ENCODE results near the gene LDLRAD2. TPM values are rescaled to one million over a fixed set of nuclear protein-coding genes. Genes with fewer than 3 reads are reported as not detected.
"Not testable (repeated sequence)": the region's sequence is repeated elsewhere in the genome, so short reads cannot be mapped to it uniquely, and the experiment has no call there.

The LDLRAD2 gene
- total RNA-seq, 1 donor from 2014 or later: not detected

DNA sequence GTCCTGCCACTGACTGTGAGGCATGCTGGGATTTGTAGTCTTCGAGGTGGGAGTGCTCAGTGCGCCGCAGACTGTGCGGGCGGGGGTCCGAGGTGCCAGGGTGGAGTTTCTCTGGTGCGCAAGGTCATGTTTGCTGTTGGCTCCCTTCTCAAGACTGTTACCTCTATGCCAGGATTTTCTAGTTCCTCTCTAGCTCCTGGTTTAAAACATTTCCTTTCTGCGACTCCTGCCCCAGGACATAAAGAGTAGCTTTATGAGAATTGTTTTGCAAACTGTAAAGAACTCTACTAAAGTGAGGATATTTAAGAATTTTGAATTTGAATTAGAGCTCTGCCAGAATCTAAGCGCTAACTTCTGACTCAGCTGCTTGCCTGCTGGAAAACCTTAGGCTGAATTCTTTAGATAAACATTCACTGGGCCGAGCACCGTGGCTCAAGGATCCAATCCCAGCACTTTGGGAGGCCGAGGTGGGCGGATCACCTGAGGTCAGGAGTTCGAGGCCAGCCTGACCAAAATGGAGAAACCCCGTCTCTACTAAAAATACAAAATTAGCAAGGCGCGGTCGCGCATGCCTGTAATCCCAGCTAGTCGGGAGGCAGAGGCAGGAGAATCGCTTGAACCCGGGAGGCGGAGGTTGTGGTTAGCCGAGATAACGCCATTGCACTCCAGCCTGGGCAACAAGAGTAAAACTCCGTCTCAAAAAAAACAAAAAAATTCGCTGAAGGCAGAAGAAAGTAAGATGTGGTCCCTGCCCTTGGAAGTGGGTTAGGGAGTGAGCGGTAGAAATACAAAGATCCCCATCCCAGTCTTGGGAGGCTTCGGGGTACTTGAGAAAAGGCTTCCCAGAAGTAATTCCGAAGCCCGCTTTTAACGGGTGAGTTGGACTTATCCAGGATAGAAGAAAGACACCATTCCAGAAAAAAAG lies 28.1 kb upstream of the LDLRAD2 start:
- no peak for DNase-seq (ENCODE audit: low read depth, low spot score)

DNA sequence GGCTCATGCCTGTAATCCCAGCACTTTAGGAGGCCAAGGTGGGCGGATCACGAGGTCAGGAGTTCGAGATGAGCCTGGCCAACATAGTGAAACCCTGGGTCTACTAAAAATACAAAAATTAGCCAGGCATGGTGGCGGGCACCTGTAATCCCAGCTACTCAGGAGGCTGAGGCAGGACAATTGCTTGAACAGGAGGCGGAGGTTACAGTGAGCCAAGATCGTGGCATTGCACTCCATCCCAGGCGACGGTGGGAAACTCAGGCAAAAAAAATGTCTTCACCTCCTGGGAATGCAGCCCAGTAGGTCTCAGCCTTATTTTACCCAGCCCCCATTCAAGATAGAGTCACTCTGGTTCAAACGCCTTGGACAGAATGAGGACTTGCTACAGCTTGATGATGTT lies 26.3 kb upstream of the LDLRAD2 start:
- DNase-seq (ENCODE audit: low read depth, low spot score): not testable (repeated sequence)

DNA sequence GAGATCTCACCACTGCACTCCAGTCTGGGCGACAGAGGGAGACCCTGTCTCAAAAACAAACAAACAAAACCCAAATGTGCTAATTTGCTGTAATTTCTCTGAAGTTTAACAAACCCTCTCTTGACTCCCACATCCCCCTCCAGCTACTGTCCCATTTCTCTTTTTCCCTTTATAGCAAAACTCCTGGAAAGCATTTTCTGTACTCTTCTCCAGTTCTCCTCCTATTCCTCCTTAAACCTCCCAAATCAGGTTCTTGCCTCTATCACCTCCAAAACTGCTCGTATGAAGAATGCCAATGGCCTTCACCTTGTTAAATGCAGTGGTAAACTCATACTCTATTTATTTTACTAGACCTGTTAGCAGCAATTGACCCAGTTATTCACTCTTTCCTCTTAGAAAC lies 25.4 kb upstream of the LDLRAD2 start:
- no peak for DNase-seq (ENCODE audit: low read depth, low spot score)

GRCh38 chr1:21793104-21793503 lies 19.0 kb upstream of the LDLRAD2 start:
- DNase-seq (ENCODE audit: low read depth, low spot score): no peak

DNA sequence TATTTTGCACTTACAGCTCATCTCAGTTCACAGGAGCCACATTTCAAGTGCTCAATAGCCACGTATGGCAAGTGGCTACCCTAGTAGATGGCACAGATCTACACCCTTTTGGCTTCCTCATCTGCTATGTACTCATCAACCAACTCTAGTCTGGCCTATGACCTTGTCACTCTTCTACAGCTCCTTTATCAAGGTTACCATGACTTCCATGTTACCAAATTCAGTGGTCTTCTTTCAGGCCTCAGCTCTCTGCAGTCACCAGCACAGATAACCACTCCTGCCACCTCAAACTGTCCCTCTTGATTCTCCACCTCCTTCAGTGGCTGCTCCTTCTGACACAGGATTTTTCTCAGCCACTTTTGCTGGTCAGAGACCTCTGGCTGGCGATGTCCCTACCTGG lies 17.4 kb upstream of the LDLRAD2 start:
- no peak for DNase-seq (ENCODE audit: low read depth, low spot score)

DNA sequence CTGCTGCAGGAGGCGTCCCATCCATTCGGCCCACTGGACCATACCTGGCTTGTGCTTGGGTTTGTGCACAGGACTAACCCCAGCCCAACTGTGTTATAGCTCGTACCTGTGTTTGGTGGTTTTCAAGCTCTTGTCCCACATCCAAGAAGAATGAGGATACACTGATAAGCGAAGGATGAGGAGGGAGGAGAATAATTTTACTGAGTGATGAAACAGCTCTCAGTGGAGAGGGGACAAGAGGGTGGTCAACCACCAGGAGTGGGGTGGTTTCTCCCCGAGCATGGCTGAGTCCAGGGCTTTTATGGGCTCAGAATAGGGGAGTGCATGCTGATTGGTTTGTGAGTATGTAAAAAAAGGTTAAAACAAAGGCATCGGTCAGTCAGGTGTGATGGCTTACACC lies 17.0 kb upstream of the LDLRAD2 start:
- DNase-seq (ENCODE audit: low read depth, low spot score): no peak

DNA sequence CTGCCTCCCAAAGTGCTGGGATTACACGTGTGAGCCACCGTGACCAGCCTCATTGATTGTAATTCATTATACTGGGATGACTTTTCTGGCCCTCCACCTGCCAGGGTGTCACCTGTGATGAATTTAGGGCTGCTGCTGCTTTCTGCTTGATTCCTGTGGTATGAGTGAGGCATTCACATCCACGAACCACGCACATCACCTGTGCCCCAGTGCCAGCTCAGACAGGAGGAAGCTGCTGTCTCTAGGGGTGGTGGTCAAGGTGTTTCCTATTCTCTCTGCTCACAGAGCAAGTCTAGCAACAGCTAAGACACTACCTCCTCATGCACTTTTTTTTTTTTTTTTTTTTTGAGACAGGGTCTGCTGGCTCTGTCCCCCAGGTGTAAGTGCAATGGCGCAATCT lies 12.3 kb upstream of the LDLRAD2 start:
- DNase-seq (ENCODE audit: low read depth, low spot score): no peak

GRCh38 chr1:21801100-21801499 lies 11.0 kb upstream of the LDLRAD2 start:
- no peak for DNase-seq (ENCODE audit: low read depth, low spot score)

DNA sequence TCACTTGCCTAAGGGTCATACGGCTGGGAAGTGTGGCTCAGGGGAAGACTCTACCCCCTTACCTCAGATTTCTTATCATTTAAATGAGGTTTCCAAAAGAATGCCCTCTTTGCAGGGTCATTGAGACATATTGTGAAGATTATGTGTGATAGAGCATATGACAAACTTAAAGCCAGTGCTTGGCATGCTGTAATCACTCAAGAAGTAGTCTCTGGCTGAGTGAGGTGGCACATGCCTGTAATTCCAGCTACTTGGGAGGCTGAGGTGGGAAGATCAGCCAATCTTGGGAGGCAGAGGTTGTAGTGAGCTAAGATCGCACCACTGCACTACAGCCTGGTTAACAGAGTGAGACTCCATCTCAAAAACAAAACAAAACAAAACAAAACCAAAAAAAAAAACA lies 7.5 kb upstream of the LDLRAD2 start:
- no peak for DNase-seq (ENCODE audit: low read depth, low spot score)

GRCh38 chr1:21813542-21813941 lies 1.5 kb downstream of the LDLRAD2 start:
- no peak for DNase-seq (ENCODE audit: low read depth, low spot score)

DNA sequence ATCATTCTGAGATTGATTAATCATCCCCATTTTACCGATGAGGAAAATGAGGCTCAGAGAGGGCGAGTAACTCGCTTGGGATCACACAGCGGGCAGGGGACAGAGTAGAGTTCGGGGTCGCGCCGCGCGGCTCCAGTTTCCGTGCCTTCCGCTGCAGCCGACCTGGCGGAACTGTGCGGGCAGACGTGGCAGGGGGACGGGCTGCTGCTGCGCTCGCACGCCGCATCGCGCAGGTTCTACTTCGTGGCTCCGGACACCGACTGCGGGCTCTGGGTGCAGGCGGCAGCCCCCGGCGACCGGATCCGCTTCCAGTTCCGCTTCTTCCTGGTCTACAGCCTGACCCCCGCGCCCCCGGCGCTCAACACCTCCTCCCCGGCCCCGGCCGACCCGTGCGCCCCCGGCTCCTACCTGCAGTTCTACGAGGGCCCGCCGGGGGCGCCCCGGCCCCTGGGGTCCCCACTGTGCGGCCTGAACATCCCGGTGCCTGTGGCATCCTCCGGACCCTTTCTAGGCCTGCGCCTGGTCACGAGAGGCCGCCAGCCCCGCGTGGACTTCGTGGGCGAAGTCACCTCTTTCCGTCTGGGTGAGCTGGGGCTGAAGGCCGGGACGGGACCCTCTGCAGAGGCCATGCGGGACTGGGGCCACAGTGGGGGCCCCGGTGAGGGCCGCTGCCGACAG lies 2.3 kb downstream of the LDLRAD2 start:
- no peak for DNase-seq (ENCODE audit: low read depth, low spot score)

DNA sequence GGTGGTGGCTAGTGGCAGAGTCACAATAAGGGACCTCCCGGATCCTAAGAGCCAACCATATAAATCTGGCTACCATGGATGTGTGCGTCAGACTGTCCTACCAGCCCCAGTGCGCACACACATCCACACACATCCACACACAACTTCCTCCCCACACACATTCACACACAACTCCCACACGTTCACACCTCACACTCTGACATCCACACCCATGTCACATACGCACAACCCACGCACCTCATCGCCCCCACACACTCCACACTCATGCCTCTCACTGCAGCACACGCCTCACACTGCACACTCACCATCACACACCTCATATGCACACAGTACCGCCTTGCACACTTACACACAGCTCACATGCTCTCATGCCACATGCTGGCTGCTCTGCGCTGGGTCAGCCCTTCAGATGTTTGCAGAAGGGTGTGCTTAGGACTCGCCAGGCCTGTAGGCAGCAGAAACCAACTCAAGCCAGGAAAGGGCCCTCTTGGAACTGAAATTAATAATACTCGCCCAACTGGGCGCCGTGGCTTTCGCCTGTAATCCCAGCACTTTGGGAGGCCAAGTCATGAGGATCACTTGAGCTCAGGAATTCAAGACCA lies 3.0 kb downstream of the LDLRAD2 start:
- DNase-seq (ENCODE audit: low read depth, low spot score): no peak

DNA sequence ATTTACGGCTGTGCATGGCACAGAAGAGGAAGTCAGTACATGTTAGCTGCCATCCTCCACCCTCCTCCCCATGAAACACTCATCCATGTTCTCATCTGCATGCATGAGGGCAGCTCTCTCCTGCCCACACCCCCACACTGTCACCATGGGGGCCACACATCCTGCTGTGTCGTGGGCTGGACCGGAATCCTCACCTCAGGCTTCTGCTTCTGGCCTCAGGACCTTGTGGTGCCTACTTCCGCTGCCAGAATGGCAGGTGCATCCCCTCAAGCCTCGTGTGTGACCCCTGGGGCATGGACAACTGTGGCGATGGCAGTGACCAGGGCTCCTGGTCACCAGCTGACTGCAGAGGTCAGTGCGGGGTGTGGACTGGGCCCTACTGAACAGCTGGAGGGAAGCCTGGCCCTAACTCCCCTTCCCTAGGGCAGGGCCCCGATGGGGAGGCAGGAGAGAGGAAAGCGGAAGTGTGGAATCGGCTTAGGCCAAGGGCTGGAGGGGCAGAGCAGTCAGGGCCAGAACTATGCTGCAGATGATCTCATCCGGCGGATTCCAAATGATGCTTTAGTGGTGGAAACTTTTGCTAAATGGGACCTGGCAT lies 3.8 kb downstream of the LDLRAD2 start:
- no peak for DNase-seq (ENCODE audit: low read depth, low spot score)

DNA sequence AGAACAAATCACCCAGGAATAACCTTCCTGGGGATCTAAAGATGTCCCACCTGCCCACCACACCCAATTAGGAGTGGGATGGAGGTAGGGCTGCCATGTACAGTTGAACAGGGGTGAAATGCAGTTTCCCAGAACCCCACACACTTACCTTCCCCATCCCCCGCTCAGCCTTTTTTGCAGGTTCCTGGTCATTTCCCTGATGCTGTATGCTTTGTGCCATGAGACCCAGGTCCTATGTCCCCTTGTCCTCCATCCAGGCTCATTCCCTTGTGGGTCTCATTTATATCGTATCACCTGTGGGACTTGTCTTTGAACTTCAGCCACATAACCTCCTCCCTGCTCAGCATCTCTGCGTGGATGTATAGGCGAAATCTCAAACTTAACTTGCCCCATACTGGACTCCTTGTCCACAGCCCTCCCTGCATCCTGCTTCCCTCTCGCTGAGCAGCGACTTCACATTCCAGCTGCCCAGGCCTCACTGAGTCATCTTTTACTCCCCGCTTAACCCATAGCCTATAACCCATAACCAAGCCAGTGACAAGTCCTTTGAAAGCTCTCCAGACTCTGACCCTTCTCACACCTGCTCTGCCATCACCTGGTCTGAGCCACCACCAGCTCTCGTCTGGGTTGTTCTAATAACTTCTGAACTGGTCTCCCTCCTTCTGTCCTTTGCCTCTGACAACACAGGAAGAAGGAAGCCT lies 4.7 kb downstream of the LDLRAD2 start:
- no peak for DNase-seq (ENCODE audit: low read depth, low spot score)

- DNase-seq (ENCODE audit: low read depth, low spot score): no peak
These were observed 6.6 kb downstream of the LDLRAD2 start for GRCh38 chr1:21818656-21819055.

GRCh38 chr1:21820597-21821232 lies 8.7 kb downstream of the LDLRAD2 start:
- DNase-seq (ENCODE audit: low read depth, low spot score): no peak

DNA sequence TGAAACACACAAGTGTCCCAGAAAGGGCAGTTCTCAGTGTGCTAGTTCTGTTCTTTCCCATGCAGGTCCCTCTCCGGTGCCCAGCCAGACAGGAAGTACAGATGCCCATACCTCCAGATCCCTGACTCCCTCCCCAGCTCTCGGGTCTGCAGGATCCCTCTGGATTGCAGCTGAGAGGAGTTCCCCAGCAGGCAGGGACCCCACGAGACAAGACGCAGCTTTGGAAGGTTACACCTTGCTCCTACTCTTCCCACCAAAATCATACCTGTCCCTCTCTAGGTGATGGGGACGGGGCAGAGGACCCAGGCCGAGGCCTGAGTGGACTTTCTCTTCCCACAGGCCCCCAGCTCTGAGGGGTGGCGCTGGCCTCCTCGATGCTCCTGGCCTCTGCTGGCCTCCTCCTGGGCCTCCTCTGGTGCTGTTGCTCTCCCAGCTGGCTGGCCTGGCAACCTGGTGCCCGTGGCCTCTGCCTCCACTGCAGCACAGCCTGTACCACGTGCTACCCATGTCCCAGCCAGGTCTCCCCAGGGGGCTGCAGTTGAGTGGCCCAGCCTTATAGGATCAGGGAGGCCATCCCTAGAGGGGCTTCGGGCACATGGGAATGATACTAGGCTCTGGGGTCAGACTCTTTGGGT lies 9.4 kb downstream of the LDLRAD2 start:
- DNase-seq (ENCODE audit: low read depth, low spot score): no peak

GRCh38 chr1:21822349-21822748 lies 10.3 kb downstream of the LDLRAD2 start:
- DNase-seq (ENCODE audit: low read depth, low spot score): no peak

DNA sequence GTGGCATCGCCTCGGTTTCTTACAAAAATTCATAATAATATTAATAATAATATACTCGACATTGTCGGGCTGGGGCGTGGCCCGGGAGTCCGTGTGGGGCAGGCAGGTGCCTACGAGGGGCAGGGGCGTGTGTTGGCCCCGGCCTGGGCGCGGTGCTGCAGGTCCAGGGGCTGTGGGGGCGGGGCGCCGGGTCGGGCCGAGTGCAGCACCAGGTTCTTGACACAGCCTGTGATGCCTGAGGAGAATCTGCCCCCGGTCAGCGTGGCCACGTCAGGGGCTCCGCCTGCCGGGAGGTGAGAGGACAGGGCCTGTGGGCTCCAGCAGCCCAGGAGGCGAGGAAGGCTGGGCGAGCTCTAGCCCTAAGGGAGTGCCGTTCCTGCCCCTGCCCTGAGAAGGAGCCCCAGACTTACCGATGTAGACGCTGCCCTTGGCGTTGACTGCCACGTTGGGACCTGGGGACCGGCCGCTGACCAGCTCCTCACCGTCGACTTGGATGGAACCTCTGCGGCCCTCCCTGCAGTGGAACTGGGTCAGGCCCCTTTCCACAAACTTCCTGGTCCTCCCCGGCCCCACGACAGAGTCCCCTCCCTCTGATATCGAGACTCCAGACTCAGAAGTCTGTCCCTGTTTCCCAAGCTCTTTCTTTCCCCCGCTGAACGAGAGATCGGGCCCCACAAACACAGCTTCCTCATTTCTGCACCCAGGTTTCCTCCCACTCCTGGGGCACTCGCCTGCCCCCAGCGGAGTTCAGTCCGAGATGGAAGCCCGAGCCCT lies 11.3 kb downstream of the LDLRAD2 start:
- no peak for DNase-seq (ENCODE audit: low read depth, low spot score)

Measured in pulmonary artery endothelial cell (primary cell).